Embryonic facial prominence (tissue), 1 donor: ENCODE results near the gene CORO2B.

ENCODE experiments used
- DNase-seq: peaks from one replicate; pipeline ENCODE4 v3.0.0-alpha.2; 2016; ENCODE audit errors: extremely low spot score

CORO2B gene

GRCh38 chr15:68572309-68572708, 6.5 kb upstream of the CORO2B start:
- DNase-seq, result no peak

DNA sequence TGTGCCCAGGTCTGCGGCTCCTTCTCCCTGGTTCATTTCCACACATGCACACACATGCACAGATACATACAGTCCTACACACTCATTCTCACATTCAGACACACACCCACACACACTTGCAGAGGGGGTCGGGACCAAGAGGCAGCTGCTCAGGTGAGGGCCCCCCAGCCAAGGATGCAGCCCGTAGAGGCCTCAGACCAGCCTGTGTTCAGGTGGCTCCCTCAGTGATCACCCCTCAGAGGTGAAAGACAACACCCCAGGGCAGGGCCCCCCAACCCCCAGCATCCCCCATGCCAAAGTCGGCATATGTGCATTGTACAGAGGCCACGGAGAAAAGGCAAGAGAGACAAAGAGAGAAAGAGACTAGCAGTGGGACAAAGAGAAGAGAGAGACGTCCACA, 5.9 kb upstream of the CORO2B start:
- no peak for DNase-seq

- DNase-seq, result no peak
These were observed 4.7 kb upstream of the CORO2B start for GRCh38 chr15:68574046-68574445.

DNA sequence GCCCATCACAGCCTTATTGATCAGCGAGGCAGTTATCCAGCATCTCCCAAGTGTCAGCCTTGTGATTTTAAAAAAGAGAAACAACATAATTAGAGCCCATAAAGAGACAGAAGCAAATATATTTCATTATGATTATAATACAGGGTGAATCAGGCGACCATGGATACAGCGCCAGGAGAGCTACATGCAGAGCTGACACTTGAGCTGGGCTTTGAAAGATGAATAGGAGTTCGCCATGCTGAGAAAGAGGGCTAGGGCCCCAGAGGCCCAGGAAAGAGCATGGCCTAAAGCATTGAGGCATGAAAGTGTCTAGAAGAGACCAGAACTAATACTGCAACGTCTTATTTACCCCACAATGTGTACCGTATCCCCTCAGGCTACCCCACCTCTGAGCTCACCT, 4.2 kb upstream of the CORO2B start:
- no peak for DNase-seq

DNA sequence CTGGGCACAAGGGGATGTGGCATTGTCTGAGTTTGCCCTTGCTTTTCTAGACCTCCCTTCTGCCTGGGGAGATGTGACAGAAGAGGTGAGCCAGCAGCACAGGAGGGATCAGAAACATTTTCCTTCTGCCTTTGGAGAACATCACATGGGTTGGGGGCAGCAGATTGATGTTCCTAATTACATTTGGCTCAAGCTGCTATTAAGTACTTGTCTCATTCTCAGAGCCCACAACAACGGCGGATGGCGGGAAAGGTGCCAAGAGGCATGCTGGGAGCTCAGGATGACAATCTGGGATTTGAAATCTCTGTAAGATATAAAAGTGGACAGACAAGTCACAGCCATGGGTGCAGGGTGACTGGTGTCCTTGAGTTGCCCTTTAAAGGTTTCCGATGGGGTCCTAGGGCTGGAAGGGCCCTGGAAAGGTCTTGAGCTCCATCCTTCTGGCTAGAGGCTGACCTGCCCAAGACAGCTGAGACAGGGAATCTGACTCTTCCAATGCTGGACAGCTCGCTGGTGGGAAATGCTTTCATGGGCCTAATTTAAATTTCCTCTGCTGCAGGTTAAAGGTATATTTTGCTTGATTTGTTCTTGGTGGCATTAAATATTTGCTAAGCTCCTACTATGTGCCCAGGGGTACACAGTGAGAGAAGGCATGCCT, 2.4 kb upstream of the CORO2B start:
- DNase-seq, result no peak

DNA sequence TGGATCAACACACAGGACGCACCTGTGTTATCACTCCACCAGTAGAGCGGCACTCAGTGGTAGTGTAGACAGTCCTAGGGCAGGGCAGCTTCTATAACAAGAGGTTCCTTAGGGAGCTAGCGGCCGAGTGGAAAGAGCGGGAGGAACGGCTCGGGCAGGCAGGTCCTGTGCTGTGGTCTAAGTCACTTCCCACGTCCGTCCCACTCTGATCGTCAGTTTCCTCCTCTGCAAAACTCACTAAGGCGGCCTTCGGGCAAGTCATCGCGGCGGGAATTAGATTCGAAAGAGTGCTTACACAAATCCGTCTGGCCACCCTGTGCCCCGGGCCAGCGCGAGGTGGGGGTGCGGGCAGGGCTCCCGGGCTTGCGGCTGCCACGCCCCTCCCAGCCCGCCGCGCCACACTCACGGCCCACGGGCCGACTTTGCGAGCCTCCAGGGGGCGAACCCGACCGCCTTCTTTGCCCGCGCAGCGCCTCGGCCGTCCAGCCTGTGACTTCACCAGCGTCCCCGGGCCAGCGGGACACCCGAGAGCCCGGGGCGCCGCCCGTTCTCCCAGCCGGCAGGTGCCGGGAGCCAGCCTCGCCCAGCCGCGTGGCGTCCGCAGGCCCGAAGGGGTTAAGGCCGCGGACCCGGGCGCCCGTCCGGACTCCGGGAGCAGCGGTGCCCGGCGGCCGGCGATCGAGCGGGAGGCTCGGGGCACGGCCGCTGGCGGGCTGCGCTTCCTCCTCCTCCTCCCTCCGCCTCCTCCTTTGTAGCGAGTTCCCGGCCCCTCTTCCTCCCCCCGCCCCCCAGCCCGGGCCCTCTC, 416 bp upstream of the CORO2B start:
- DNase-seq, result no peak

DNA sequence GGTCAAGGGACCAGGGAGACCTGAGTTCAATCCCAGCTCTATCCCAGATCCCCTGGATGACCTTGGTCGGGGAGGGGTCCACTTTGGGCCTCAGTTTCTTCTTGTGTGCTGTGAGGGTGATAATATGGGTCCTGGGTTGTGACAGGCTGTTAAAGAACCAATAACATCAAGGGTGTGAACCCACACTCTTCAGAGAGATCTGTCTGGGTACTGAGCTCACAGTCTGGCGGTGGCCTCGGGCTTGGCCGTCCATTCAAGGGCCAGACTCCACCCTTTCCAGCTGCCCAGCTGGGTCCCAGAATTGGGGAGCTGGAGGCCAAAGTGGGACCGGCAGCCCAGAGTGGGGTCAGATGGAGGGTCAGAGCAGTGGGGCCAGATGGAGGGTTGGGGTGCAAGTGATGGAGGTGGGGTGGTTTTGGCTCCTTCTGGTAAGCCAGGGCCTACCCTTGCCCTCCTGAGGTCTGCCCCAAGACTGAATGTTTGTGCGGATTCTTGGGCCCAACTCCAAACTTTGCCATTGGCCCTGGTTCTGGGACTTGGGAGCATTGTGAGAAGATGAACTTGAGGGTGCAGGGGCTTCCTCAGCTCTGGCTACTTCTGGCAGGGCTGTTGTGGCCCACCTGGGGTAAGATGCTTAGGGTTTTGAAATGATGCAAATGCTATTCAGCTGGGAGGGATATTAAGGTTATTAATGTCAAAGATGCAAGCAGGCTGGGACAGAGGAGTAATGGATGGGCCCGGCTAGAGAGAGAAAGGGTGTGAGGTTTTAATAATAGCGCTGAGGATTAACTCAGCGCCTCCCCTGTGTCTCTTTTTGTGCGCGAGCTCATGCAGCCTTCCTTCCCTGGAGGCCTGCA, 1.5 kb downstream of the CORO2B start:
- DNase-seq, result no peak

GRCh38 chr15:68580883-68581155, 2.0 kb downstream of the CORO2B start:
- no peak for DNase-seq

DNA sequence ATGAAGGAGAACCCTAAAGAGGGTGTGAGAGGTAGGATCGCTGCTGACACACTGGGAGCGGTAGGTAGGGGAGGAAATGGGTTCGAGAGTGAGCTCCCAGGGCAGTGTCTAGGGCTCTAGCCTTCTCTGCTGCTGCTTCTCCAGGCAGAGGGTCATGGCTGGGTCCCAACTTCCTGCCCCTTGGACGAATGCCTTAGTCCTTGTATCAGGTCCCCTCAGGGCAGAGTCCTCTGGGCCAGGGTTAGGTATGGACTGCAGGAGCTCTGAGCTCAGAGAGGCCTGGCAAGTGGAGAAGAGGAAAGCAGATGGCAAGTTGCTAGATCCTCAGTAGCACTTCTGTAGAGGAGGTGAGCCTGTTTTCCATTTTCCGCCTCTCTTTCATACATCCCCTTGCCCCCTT, 2.9 kb downstream of the CORO2B start:
- no peak for DNase-seq

DNA sequence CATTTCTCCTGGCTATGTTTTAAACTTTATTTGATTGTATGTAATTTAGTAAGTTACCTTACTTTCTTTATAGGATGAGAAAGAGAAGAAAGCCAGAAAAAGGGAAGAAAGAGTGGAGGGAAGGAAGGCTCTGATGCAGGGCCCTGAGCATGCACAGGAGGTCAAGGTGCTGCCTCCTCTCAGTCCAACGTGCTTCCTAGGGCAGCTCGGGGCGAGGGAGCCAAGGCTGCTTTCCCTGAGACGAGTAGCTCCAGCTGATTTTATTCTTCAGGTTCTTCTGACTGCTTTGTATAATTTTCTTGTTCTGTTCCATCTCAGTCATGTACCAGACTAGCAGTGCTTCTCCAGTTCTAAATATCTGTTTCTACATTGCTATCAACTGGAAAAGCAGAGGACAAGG, 3.4 kb downstream of the CORO2B start:
- no peak for DNase-seq

DNA sequence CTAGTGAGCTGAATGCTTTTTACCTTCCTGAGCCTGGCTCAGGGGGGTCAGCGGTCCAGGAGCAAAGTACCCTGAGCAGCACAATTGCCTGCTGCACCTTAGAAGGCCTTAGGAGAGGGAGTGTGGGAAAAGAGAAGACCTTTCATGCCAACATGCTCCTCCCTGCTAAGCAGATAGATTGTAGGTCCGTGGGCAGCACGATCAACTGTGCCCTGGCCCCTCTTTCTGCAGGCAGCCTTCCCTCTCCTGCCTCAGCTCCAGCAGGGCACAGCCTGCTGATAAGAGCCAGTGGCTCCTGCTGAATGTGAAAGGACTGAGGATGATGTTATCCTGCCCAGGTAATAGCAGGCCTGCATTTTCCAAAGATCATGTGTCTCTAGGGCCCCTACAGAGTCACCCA, 4.1 kb downstream of the CORO2B start:
- no peak for DNase-seq

DNA sequence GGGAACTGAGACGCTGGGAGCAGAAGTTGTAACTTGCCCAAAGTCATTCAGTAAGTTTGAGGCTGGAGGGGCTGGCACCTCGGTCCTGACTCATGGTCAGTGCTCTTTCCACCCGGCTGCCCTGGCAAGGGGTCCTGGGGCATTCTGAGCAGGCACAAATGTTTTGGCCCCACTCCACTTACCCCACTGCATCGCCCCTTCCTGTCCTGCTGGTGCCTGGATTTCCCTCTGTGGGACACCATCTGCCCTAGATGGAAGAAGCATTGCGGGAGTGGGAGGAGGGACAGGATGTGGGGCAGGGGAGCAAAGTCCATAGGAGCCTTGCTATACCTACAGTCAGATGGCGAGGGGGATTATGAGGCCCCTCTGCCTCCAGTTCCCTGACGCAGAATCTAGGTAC, 4.5 kb downstream of the CORO2B start:
- no peak for DNase-seq

DNA sequence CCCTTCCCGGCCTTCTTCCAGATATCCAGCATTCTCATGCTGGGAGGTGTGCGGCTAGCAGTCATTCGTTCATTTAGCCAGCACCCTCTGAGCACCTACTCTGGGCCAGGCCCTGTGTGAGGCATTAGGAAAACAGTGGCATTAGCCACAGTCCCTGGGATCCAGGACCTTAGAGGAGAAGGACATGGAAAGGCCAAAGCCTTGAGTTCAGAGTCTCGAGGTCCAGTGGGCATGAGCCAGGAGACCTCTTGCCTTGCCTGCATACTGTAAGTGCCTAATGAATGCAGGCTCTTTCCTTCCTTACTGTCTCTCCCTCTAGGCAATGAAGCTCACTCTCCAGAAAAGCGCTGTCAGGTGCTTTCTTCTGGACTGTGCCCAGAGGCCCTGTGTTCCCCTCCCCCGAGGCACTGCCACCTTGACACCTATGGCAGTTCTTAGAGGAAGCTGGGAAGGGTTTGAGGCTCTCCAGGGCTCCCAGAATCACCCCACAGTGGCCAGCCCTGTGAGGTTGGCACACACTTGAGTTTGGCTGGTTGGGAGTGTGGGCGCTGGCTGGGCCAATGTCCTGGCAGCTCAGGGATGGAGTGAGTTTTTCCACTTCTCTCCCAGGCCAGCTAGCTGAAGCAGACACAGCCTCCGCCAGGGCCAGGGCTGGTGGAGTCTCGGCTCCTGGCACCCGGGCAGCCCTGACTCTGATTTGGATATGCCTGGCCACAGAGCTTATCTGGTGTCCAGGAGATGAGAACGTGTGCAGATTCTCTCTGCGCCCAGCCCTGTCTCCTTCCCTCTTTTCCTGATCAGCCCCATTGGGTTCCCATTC, 5.4 kb downstream of the CORO2B start:
- no peak for DNase-seq

GRCh38 chr15:68584756-68585573, 6.2 kb downstream of the CORO2B start:
- no peak for DNase-seq

- DNase-seq, result no peak
These were observed 6.9 kb downstream of the CORO2B start for GRCh38 chr15:68585574-68586273.

DNA sequence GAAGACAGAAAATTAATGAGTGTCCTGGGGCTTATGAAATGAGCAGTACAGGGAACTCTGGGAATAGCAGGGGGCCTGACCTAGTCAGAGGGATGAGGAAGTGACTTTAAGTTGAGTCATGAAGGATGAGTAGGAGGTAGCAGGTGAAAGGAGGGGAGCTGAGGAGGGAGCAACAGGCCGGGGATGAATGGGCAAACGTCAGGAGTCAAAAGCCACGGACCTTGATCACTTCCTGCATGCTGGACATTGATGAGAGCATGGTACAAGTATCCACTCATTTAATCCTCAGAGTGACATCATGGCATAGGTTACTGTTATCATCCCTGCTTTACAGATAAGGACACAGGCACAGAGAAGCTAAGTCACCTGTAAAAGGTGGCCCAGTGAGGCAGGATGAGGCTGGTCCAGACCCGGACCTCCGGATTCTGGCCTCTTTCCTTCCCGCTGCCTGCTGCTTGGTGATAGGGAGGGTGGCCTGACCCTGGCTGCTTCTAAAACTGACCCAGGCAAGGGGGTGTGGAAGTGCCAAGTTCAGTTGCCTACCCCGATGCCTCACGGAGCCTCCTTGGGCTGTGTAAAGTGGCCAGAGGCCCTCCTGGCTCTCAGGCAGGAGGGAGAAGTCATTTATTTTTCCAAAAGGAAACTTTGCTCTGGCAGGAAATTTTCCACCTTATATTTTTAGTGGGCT, 7.6 kb downstream of the CORO2B start:
- no peak for DNase-seq

DNA sequence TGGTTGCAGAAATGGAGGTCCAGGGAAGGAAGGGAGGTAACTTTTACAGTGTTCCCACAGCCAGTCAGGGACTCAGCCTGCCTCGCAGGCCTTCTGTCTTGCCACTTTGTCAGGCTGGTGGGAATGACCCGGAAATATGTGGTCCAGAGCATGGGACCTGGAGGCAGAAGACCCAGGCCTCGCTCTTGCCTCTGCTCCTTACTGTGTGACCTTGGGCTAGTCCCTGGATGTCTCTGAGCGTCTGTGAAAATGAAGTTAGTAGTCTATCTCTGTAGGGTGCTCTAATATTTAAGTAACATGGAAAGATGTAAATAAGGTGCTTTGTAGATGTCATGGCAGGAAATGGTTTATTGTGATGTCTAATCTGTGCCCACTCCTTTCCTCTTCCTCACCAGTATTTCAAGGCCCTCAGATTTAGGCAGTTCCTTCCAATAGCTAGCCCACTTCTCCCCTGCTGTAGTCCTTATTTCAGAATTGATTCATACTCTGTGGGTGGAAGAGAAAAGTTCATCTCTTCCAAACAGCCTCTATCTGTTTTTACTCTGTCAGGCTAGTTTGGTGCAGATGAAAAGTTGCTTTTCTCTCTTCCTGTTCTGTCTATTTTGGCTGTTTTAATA, 9.1 kb downstream of the CORO2B start:
- DNase-seq, result no peak

- DNase-seq, result no peak
These were observed 10.3 kb downstream of the CORO2B start for GRCh38 chr15:68589053-68589452.
